ENCODE measurements around the gene SLC6A9. TPM values are rescaled to one million over a fixed set of nuclear protein-coding genes. Genes with fewer than 3 reads are reported as not detected.

The SLC6A9 gene
- polyA plus RNA-seq, 3 donors: not detected

GRCh38 chr1:44078104-44078503 lies 46.8 kb upstream of the SLC6A9 start:
- no peaks in the 10 kb centered on the region for H3K27me3 ChIP-seq (ENCODE audit: control insufficient read depth in 2 of 2, insufficient read depth in 2 of 2, low read length in 2 of 2)
- H3K4me3 Mint-ChIP-seq: no peak overlapping the region
- H3K4me2 ChIP-seq (replicated peaks; ENCODE audit: extremely low read depth, low read length, poor library complexity, severe bottlenecking): no peak overlapping the region
- no peaks in the 10 kb centered on the region for H3K9me3 Mint-ChIP-seq
- H4K20me1 ChIP-seq (ENCODE audit: insufficient read depth, low read length): no peaks in the 10 kb centered on the region
- no peak for DNase-seq
- no peaks in the 10 kb centered on the region for H3K36me3 ChIP-seq (replicated peaks in 1 of 2; ENCODE audit: control insufficient read depth in 1 of 2, insufficient read depth in 2 of 2, low read length in 2 of 2)
- no peaks in the 10 kb centered on the region for H3K9me3 ChIP-seq (replicated peaks in 1 of 2; ENCODE audit: control insufficient read depth in 1 of 2, insufficient read depth in 1 of 2, low read length in 2 of 2)
- 29% methylated on average over 1 of the region's 2 CpGs for WGBS (ENCODE audit: insufficient coverage)
- H3K27ac ChIP-seq (ENCODE audit: low read depth in 1 of 2, low read length in 2 of 2): no peak overlapping the region
- H3K79me2 ChIP-seq (ENCODE audit: insufficient read depth, low read length): no peaks in the 10 kb centered on the region
- TF ChIP-seq CTCF (IDR thresholded peaks at IDR 0.05): no peak
- no peaks in the 10 kb centered on the region for H3K36me3 Mint-ChIP-seq
- intact Hi-C loops (cut with micrococcal nuclease): no loop called here
- H2AFZ ChIP-seq (ENCODE audit: insufficient read depth, low read depth, low read length, poor library complexity, severe bottlenecking): no peak overlapping the region
- H3K27ac Mint-ChIP-seq: no peak overlapping the region
- H3K4me3 ChIP-seq (replicated peaks in 1 of 3; ENCODE audit: low read depth in 2 of 3, low read length in 3 of 3): no peak overlapping the region
- peaks cover 15% of the 10 kb centered on the region for H3K4me1 Mint-ChIP-seq
- H3K27me3 Mint-ChIP-seq (ENCODE audit: low read depth in 3 of 3): peaks cover 0 to 4% (median 1%) of the 10 kb centered on the region in 3 donors
- peaks cover 6 to 12% of the 10 kb centered on the region in 2 donors for H3K4me1 ChIP-seq (ENCODE audit: control insufficient read depth in 1 of 2, insufficient read depth in 2 of 2, low read length in 2 of 2)
- H3K9ac ChIP-seq (ENCODE audit: insufficient read depth, low read length, poor library complexity, severe bottlenecking): no peak overlapping the region

DNA sequence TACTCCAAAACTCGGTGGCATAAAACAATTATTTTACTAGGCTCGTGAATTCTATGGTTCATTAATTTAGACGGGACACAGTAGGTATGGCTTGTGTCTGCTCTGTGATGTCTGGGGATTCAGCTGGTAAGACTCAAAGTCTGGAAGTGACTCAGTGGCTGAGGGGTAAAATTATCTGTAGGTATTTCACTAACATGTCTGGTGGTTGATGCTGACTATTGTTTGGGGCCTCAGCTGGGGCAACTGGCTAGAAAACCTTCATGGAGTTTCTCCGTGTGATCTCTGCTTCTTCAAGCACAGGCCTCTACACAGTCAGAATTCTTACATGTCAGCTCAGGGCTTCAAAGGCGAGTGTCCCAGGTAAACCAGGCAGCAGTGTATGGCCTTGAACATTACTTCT lies 46.2 kb upstream of the SLC6A9 start:
- Histone ChIP-seq H3K4me3 (replicated peaks in 1 of 3; ENCODE audit: low read depth in 2 of 3, low read length in 3 of 3) (no peak overlapping the region), H3K4me1 (ENCODE audit: control insufficient read depth in 1 of 2, insufficient read depth in 2 of 2, low read length in 2 of 2) (peaks cover 11 to 16% of the 10 kb centered on the region in 2 donors)
- whole genome bisulfite sequencing (ENCODE audit: insufficient coverage): 100% methylated on average over 4 of the region's 5 CpGs

More for the DNA sequence above, 46.2 kb upstream of the SLC6A9 start:
- no peaks in the 10 kb centered on the region for H4K20me1 ChIP-seq (ENCODE audit: insufficient read depth, low read length)
- Mint-ChIP-seq H3K27me3 (ENCODE audit: low read depth in 3 of 3) (peaks cover 0 to 4% (median 1%) of the 10 kb centered on the region in 3 donors), H3K4me3 (no peak overlapping the region), H3K36me3 (no peaks in the 10 kb centered on the region), H3K4me1 (peaks cover 21% of the 10 kb centered on the region), H3K27ac (no peak overlapping the region), H3K9me3 (no peaks in the 10 kb centered on the region)
- intact Hi-C loops (cut with micrococcal nuclease): no loop called here
- no peak for DNase-seq
- H3K4me2 ChIP-seq (replicated peaks; ENCODE audit: extremely low read depth, low read length, poor library complexity, severe bottlenecking): no peak overlapping the region
- no peak overlapping the region for H3K9ac ChIP-seq (ENCODE audit: insufficient read depth, low read length, poor library complexity, severe bottlenecking)
- H3K36me3 ChIP-seq (replicated peaks in 1 of 2; ENCODE audit: control insufficient read depth in 1 of 2, insufficient read depth in 2 of 2, low read length in 2 of 2): no peaks in the 10 kb centered on the region
- H2AFZ ChIP-seq (ENCODE audit: insufficient read depth, low read depth, low read length, poor library complexity, severe bottlenecking): no peak overlapping the region
- H3K79me2 ChIP-seq (ENCODE audit: insufficient read depth, low read length): no peaks in the 10 kb centered on the region
- H3K27me3 ChIP-seq (ENCODE audit: control insufficient read depth in 2 of 2, insufficient read depth in 2 of 2, low read length in 2 of 2): no peaks in the 10 kb centered on the region
- H3K27ac ChIP-seq (ENCODE audit: low read depth in 1 of 2, low read length in 2 of 2): no peak overlapping the region
- no peak for TF ChIP-seq CTCF (IDR thresholded peaks at IDR 0.05)
- H3K9me3 ChIP-seq (replicated peaks in 1 of 2; ENCODE audit: control insufficient read depth in 1 of 2, insufficient read depth in 1 of 2, low read length in 2 of 2): no peaks in the 10 kb centered on the region

Data from CD14-positive monocyte (primary cell).